HL-60 (cell line): ENCODE results near the gene ANGPTL1.

Experiments
- DNase-seq, 2 experiments: peaks; one replicate each; pipeline ENCODE4 v3.0.0-alpha.2; 2010 to 2020; ENCODE audit warnings: low read depth in 1 of 2, low spot score in 1 of 2
- H3K27ac ChIP-seq: fragments of 250-450 bp; sonication (Bioruptor Pico); replicated peaks from 2 replicates; pipeline ENCODE4 v1.5.1; 2020; ENCODE audit warnings: mild to moderate bottlenecking, moderate library complexity
- H3K27me3 ChIP-seq: fragments of 250-450 bp; sonication (Bioruptor Pico); 2 replicates; pipeline ENCODE4 v1.5.1; 2021; ENCODE audit warnings: mild to moderate bottlenecking, moderate library complexity; ENCODE audit not compliant: insufficient read depth, poor library complexity, severe bottlenecking
- H3K4me3 ChIP-seq: replicated peaks from 2 replicates; pipeline ENCODE4 v1.5.1; 2011; ENCODE audit warnings: mild to moderate bottlenecking, control low read depth, low read length; ENCODE audit not compliant: insufficient read depth
- GABPA ChIP-seq: IDR thresholded peaks from 2 replicates; pipeline ENCODE4 v1.6.1; 2012; ENCODE audit warnings: low read depth
- POLR2AphosphoS5 ChIP-seq: IDR thresholded peaks from 2 replicates; pipeline ENCODE4 v1.6.1; 2012; ENCODE audit warnings: low read depth
- REST ChIP-seq: IDR thresholded peaks from 2 replicates; pipeline ENCODE4 v1.6.1; 2012; ENCODE audit warnings: low read depth; ENCODE audit not compliant: insufficient replicate concordance
- SPI1 ChIP-seq: IDR thresholded peaks from 2 replicates; pipeline ENCODE4 v1.6.1; 2012; ENCODE audit warnings: low read depth, mild to moderate bottlenecking, borderline replicate concordance
- TF ChIP-seq, protein P1 (sequence below): IDR thresholded peaks from one replicate; pipeline ENCODE4 v1.5.1; 2011; ENCODE audit warnings: low read length, control low read depth, inconsistent platforms; ENCODE audit not compliant: insufficient read depth

The ANGPTL1 gene

DNA sequence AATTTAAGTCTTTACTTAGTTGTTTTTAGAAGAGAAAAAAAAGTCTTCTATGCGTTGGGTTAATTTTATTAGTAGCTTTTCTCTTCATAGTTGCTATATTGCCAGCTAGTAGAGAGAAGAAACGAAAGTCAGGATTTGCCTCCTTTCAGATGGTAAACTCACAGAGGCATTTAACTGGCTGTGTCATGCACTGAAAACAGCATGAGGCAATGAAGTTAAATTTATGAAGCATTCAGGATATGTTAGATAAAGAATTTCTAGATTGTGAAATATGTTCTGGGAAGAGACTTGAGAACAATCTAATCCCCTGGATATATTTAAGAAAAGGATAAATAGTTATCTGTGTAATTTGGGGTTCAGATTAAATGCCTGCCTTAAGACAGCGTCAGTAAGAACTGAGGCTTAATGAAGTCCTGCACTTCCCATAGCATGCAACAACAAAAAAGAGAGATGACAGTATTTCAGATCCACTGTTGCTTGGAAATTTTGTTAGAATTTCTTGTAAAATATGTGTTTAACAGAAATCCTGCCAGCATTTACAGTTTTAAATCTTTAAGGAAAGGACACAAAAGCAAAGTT is 1.7 kb downstream of the ANGPTL1 start:
- TF ChIP-seq, protein P1, sequence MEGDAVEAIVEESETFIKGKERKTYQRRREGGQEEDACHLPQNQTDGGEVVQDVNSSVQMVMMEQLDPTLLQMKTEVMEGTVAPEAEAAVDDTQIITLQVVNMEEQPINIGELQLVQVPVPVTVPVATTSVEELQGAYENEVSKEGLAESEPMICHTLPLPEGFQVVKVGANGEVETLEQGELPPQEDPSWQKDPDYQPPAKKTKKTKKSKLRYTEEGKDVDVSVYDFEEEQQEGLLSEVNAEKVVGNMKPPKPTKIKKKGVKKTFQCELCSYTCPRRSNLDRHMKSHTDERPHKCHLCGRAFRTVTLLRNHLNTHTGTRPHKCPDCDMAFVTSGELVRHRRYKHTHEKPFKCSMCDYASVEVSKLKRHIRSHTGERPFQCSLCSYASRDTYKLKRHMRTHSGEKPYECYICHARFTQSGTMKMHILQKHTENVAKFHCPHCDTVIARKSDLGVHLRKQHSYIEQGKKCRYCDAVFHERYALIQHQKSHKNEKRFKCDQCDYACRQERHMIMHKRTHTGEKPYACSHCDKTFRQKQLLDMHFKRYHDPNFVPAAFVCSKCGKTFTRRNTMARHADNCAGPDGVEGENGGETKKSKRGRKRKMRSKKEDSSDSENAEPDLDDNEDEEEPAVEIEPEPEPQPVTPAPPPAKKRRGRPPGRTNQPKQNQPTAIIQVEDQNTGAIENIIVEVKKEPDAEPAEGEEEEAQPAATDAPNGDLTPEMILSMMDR, result no peak
- no peak for TF ChIP-seq POLR2AphosphoS5
- TF ChIP-seq SPI1, result no peak
- TF ChIP-seq GABPA, result no peak
- Histone ChIP-seq H3K4me3 (no peak overlapping the region), H3K27me3 (no peaks in the 10 kb centered on the region), H3K27ac (no peak overlapping the region)
- no peak for DNase-seq

- no peak for DNase-seq
- Histone ChIP-seq H3K27me3 (no peaks in the 10 kb centered on the region), H3K4me3 (no peak overlapping the region), H3K27ac (no peak overlapping the region)
- TF ChIP-seq GABPA (no peak), REST (no peak), SPI1 (no peak), POLR2AphosphoS5 (no peak)
- TF ChIP-seq, protein P1, result no peak
Observed at GRCh38 chr1:178868706-178869105, 2.2 kb downstream of the ANGPTL1 start.

DNA sequence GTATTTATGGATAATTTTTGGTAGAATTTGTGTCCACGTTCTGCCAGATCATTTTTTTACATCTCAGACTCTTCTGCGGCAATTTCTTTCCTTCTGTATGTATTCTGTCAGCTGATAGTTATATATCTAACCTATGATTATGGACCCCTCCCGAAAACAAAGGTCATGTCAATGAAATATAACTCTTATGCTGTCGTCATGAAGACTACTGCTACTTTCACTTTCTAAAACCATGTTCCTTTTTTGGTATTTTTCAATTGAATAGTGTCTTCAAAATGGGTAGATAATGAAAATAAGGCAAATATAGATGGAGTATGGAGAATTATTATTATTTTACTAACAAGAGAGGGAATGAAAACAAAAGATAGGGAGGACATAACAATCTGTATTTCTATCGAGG is 3.2 kb downstream of the ANGPTL1 start:
- H3K27me3 ChIP-seq, result no peaks in the 10 kb centered on the region
- TF ChIP-seq GABPA, result no peak
- no peak for TF ChIP-seq POLR2AphosphoS5
- no peak for TF ChIP-seq REST
- TF ChIP-seq SPI1, result no peak
- TF ChIP-seq, protein P1, result no peak
- DNase-seq, result no peak
- no peak overlapping the region for H3K4me3 ChIP-seq
- H3K27ac ChIP-seq, result no peak overlapping the region; the same call in 1 of the 2 replicates

- no peak overlapping the region for H3K4me3 ChIP-seq
- TF ChIP-seq REST (no peak), SPI1 (no peak), POLR2AphosphoS5 (no peak), GABPA (no peak)
- TF ChIP-seq, protein P1, result no peak
- no peak for DNase-seq
- no peak overlapping the region for H3K27ac ChIP-seq
- H3K27me3 ChIP-seq, result no peaks in the 10 kb centered on the region
Observed at GRCh38 chr1:178864326-178864725, 6.6 kb downstream of the ANGPTL1 start.
